ENCODE results near the gene CCDC141.

DNA sequence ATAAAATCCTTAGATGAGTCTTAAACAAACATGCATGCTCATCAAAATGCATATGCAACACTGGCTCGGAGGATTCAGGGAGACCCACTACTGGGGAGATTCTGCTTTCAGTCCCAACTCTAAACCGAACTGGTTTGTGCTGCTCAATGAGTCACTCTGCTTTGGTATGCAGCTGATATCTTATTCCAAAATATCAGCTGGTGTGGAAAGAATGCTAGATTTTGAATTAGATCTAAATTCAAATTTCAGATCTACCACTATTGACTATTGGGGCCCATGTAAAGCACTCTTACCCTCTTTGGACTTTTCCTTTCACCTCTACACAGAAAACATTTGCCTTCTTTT, 203.5 kb downstream of the CCDC141 start:
- TF ChIP-seq, protein P1, sequence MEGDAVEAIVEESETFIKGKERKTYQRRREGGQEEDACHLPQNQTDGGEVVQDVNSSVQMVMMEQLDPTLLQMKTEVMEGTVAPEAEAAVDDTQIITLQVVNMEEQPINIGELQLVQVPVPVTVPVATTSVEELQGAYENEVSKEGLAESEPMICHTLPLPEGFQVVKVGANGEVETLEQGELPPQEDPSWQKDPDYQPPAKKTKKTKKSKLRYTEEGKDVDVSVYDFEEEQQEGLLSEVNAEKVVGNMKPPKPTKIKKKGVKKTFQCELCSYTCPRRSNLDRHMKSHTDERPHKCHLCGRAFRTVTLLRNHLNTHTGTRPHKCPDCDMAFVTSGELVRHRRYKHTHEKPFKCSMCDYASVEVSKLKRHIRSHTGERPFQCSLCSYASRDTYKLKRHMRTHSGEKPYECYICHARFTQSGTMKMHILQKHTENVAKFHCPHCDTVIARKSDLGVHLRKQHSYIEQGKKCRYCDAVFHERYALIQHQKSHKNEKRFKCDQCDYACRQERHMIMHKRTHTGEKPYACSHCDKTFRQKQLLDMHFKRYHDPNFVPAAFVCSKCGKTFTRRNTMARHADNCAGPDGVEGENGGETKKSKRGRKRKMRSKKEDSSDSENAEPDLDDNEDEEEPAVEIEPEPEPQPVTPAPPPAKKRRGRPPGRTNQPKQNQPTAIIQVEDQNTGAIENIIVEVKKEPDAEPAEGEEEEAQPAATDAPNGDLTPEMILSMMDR (IDR thresholded peaks at IDR 0.05): no peak
- no peak for TF ChIP-seq POLR2A (IDR thresholded peaks at IDR 0.05)
